ENCODE data around the gene SPIRE1. TPM values are rescaled to one million over a fixed set of nuclear protein-coding genes. Genes with fewer than 3 reads are reported as not detected.

SPIRE1 gene
- polyA plus RNA-seq, 2 donors: 4.7 to 5.0 TPM

GRCh38 chr18:12397254-12397653 lies 260.7 kb downstream of the SPIRE1 start:
- Histone ChIP-seq H3K36me3 (ENCODE audit: control insufficient read depth in 2 of 2, insufficient read depth in 2 of 2, low read length in 1 of 2) (no peaks in the 10 kb centered on the region), H3K4me1 (ENCODE audit: control insufficient read depth in 2 of 2, insufficient read depth in 2 of 2, low read length in 1 of 2) (no peaks in the 10 kb centered on the region), H3K27ac (ENCODE audit: low read depth in 2 of 2, low read length in 1 of 2) (no peak overlapping the region), H3K27me3 (ENCODE audit: control insufficient read depth in 1 of 2, insufficient read depth in 2 of 2, low read length in 2 of 2) (no peaks in the 10 kb centered on the region), H3K4me3 (ENCODE audit: low read depth in 1 of 2, low read length in 2 of 2) (no peak overlapping the region), H3K9me3 (ENCODE audit: control insufficient read depth in 2 of 2, insufficient read depth in 1 of 2, low read depth in 1 of 2, low read length in 1 of 2) (no peaks in the 10 kb centered on the region)
- 84 to 90% methylated on average over 9 of the region's 9 CpGs for WGBS, 2 donors

Other genes with a start within 250 kb of the SPIRE1 start
- gene CEP76, start 44.6 kb upstream of the SPIRE1 start, polyA plus RNA-seq: 1 to 10 TPM; 2.8 to 4.9 TPM
- gene PSMG2, start 44.9 kb upstream of the SPIRE1 start, polyA plus RNA-seq: 10 to 100 TPM; 66.6 to 76.6 TPM
- gene PTPN2, start 226.1 kb upstream of the SPIRE1 start, polyA plus RNA-seq: 10 to 100 TPM; 18.9 to 20.7 TPM

Data from esophagus (tissue), 2 donors.